ENCODE measurements around the gene PDILT. TPM values are rescaled to one million over a fixed set of nuclear protein-coding genes. Genes with fewer than 3 reads are reported as not detected.

PDILT gene
- total and polyA plus RNA-seq, 12 donors = not detected

DNA sequence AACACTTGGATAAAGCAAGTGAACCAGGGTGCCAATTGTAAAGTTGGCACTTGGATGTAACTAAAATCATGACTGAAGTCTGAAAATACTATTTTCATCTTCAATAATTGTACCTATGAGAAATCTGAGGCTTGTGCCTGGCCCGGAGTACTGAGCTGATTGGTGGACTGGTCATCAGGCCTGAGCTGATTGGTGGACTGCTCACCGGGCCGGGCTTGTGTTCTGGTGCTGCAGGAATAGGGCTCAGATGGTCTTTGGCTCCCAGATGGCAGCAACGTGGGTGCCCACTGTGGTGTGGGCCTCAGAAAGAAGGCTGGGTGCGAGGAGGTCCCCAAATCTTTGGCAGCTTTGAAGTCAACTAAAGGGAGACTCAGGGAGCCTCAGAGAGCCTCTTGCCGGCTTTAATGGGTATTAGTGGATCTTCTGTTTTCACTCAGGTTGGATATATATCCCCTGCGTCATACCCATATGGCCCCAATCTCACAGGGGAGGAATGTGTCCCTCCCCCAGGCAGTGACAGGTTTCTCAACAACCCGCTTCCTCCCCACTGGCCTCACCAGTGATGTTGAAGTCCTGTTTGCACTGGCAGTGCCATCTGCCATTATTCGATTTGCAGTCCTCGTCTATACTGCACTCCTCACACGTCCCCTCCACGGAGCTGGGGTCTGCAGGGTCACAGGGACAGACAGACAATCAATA lies 56.7 kb downstream of the PDILT start:
- WGBS, 4 donors = 50 to 77% (median 56%) methylated on average over 7 to 12 of the region's 12 CpGs
- no peak for TF ChIP-seq POLR2A (IDR thresholded peaks at IDR 0.05)
- TF ChIP-seq, protein P1, sequence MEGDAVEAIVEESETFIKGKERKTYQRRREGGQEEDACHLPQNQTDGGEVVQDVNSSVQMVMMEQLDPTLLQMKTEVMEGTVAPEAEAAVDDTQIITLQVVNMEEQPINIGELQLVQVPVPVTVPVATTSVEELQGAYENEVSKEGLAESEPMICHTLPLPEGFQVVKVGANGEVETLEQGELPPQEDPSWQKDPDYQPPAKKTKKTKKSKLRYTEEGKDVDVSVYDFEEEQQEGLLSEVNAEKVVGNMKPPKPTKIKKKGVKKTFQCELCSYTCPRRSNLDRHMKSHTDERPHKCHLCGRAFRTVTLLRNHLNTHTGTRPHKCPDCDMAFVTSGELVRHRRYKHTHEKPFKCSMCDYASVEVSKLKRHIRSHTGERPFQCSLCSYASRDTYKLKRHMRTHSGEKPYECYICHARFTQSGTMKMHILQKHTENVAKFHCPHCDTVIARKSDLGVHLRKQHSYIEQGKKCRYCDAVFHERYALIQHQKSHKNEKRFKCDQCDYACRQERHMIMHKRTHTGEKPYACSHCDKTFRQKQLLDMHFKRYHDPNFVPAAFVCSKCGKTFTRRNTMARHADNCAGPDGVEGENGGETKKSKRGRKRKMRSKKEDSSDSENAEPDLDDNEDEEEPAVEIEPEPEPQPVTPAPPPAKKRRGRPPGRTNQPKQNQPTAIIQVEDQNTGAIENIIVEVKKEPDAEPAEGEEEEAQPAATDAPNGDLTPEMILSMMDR (IDR thresholded peaks at IDR 0.05) = no peak

GRCh38 chr16:20344611-20345010 lies 59.9 kb downstream of the PDILT start:
- H3K9me3 ChIP-seq (replicated peaks in 1 of 3) = no peaks in the 10 kb centered on the region
- no peak for DNase-seq
- H3K36me3 ChIP-seq (replicated peaks in 1 of 2) = no peaks in the 10 kb centered on the region
- H3K4me3 ChIP-seq = no peak overlapping the region
- intact Hi-C loops (cut with DNase I) = no loop called here
- no peaks in the 10 kb centered on the region for H3K4me1 ChIP-seq (replicated peaks in 1 of 2)
- WGBS, 4 donors = 63 to 69% (median 66%) methylated on average over 5 of the region's 5 CpGs
- no peak for TF ChIP-seq POLR2A (IDR thresholded peaks at IDR 0.05)
- TF ChIP-seq, protein P1 (IDR thresholded peaks at IDR 0.05) = no peak
- H3K27ac ChIP-seq = no peak overlapping the region
- H3K27me3 ChIP-seq = no peaks in the 10 kb centered on the region

More for the DNA sequence above, 56.7 kb downstream of the PDILT start:
- H3K27ac ChIP-seq = no peak overlapping the region
- H3K4me1 ChIP-seq (replicated peaks in 1 of 2) = no peaks in the 10 kb centered on the region
- no peak for DNase-seq
- H3K4me3 ChIP-seq = no peak overlapping the region
- H3K9me3 ChIP-seq (replicated peaks in 1 of 3) = no peaks in the 10 kb centered on the region
- H3K27me3 ChIP-seq = no peaks in the 10 kb centered on the region
- H3K36me3 ChIP-seq (replicated peaks in 1 of 2) = no peaks in the 10 kb centered on the region
- intact Hi-C loops (cut with DNase I) = no loop called here

- no peaks in the 10 kb centered on the region for H3K27me3 ChIP-seq
- intact Hi-C loops (cut with DNase I) = no loop called here
- TF ChIP-seq, protein P1 (IDR thresholded peaks at IDR 0.05) = no peak
- no peak for TF ChIP-seq POLR2A (IDR thresholded peaks at IDR 0.05)
- H3K4me3 ChIP-seq = no peak overlapping the region
- 76 to 88% (median 85%) methylated on average over 3 of the region's 3 CpGs for WGBS, 4 donors
- H3K27ac ChIP-seq = no peak overlapping the region
- no peak for DNase-seq
- no peaks in the 10 kb centered on the region for H3K4me1 ChIP-seq (replicated peaks in 1 of 2)
- H3K9me3 ChIP-seq (replicated peaks in 1 of 3) = no peaks in the 10 kb centered on the region
- H3K36me3 ChIP-seq (replicated peaks in 1 of 2) = no peaks in the 10 kb centered on the region
Observed at GRCh38 chr16:20339744-20340143, 64.8 kb downstream of the PDILT start.

DNA sequence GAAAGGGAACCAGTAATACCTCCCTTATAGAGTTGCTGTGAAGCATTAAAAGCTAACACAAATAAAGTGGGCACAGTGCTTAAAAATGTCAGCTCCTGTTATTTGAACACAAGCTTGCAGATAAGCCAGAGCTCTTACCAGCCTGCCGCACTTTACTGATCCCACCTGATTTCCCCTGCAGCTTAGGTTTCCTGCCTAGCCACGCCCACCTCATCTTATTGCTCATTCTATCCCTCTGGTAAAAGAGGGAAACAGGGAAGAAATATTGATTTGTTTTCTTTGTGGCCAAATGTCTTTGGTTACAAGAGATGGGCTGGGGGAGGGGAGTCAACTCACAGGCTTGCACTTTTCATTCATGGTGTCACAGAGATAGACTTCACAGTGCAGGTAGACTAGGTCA lies 67.6 kb downstream of the PDILT start:
- no peaks in the 10 kb centered on the region for H3K36me3 ChIP-seq (replicated peaks in 1 of 2)
- WGBS, 4 donors = 42 to 69% (median 60%) methylated on average over 2 of the region's 2 CpGs
- H3K27ac ChIP-seq = no peak overlapping the region
- no peak for DNase-seq
- intact Hi-C loops (cut with DNase I) = no loop called here
- H3K4me1 ChIP-seq (replicated peaks in 1 of 2) = no peaks in the 10 kb centered on the region
- no peaks in the 10 kb centered on the region for H3K9me3 ChIP-seq (replicated peaks in 1 of 3)
- no peak for TF ChIP-seq POLR2A (IDR thresholded peaks at IDR 0.05)
- TF ChIP-seq, protein P1 (IDR thresholded peaks at IDR 0.05) = no peak
- H3K4me3 ChIP-seq = no peak overlapping the region
- H3K27me3 ChIP-seq = no peaks in the 10 kb centered on the region

All from adrenal gland (tissue), 12 donors.